Activated naive CD4-positive, alpha-beta T cell treated with anti-CD3 and anti-CD28 coated beads, Interleukin-2, amount 50 U/mL, for 72 hours (primary cell): ENCODE results near the gene KCTD16. TPM values are rescaled to one million over a fixed set of nuclear protein-coding genes. Genes with fewer than 3 reads are reported as not detected.

Experiments
- ATAC-seq, 2 donors: fragments of 150-1000 bp; cut with Tn5 transposase; 2 replicates each; pipeline ENCODE4 v1.10.0; 2021; ENCODE audit warnings: mild to moderate bottlenecking in 2 of 2, moderate library complexity in 2 of 2
- DNase-seq, 2 donors: peaks; one replicate each; pipeline ENCODE4 v3.0.0; 2021 to 2022; ENCODE audit warnings: low spot score in 2 of 2
- H3K27ac Mint-ChIP-seq, 2 donors: one replicate each; pipeline ENCODE4 v1.8.0; 2022; ENCODE audit warnings: mild to moderate bottlenecking in 2 of 2, mixed read lengths in 2 of 2
- H3K36me3 Mint-ChIP-seq, 2 donors: one replicate each; pipeline ENCODE4 v1.8.0; 2022; ENCODE audit warnings: mixed read lengths in 2 of 2
- H3K9me3 Mint-ChIP-seq, 2 donors: one replicate each; pipeline ENCODE4 v1.8.0; 2022; ENCODE audit warnings: mixed read lengths in 2 of 2
- total RNA-seq, 2 donors: library from RNA; stranded (reverse); gene quantifications; one replicate each; pipeline ENCODE4 v1.2.3, GENCODE V29; 2022

The KCTD16 gene
- total RNA-seq, 2 donors from 2014 or later, result 0.23 to 1.4 TPM

DNA sequence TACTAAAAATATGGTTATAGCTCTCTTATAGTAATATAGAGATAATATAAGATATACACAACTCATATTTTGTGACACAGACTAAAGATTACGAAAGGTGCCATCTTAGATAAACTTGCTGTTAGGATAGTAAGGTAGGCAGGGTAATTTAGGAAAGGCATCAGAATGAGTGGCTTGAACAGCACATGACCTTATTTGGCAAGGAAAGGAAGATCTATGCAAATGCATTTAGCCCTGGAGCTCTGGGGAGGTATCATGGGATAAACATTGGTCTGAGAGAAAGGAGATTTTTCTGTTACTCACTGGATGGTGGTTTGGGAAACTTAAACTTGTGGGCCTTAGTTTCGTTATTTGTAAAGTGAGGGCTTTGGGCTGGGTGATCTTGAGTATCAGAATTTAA is 65.8 kb downstream of the KCTD16 start:
- no peaks in the 10 kb centered on the region for H3K36me3 Mint-ChIP-seq
- H3K9me3 Mint-ChIP-seq, result no peaks in the 10 kb centered on the region

DNA sequence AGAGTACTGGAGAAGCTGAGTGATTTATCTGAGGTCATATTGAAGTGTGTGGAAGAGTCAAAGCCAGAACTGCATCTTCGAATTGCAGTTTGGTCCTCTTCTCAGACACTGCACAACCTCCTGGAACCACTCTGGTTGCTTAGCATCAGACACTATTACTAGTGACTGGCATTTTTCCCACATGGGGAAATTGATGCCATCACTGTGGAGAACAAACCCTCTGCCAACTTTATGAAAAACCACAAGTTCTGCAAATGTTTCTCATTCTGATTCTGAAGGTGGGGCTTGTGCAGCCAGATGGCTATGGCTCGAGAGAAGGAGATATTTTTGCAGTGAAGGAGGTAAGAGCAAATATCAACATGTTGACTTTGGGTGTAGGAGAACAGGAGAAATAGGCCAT is 67.2 kb downstream of the KCTD16 start:
- Mint-ChIP-seq H3K9me3 (no peaks in the 10 kb centered on the region), H3K27ac (no peak overlapping the region), H3K36me3 (no peaks in the 10 kb centered on the region)
- ATAC-seq (no peak), DNase-seq (no peak)

More for the DNA sequence above, 65.8 kb downstream of the KCTD16 start:
- DNase-seq, result no peak
- no peak overlapping the region for H3K27ac Mint-ChIP-seq
- ATAC-seq, result no peak

DNA sequence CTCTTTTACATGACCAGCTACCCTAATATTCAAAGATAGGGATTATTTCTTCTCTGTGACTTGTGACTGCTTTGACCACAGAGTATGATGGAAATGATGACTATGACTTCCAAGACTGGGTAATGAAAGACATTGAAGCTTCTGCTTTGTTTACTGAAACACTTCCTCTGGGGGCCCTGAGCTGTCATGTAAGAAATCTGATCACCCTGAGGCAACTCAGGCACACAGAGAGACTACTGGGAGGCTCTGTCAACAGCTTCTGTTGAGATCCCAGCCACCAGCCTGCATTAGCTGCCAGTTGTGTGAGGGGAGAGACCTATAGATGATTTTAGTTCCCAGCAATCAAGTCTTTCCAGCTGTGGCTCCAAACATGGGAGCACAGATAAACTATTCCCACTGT is 76.5 kb downstream of the KCTD16 start:
- Mint-ChIP-seq H3K27ac (no peak overlapping the region), H3K9me3 (no peaks in the 10 kb centered on the region), H3K36me3 (no peaks in the 10 kb centered on the region)
- no peak for DNase-seq
- no peak for ATAC-seq

DNA sequence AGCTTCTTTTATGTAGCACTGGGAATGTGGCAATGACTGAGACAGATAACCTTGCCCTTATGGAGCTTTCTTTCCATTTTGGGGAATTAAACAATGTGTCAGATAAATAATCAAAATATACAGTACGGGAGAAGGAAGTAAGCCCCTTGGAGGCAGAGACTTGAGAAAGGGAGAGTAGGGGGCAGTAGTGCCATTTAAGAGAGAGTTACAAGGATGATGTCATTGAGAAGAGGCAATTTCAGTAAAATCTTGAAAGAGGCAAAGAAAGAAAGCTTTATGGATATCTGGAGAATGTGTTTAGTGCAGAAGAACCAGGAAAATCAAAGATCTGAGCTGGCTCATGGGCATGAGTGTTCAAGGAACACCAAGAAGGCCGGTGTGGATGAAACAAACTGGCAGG is 77.3 kb downstream of the KCTD16 start:
- Mint-ChIP-seq H3K36me3 (no peaks in the 10 kb centered on the region), H3K9me3 (no peaks in the 10 kb centered on the region), H3K27ac (no peak overlapping the region)
- ATAC-seq, result no peak
- DNase-seq, result no peak

GRCh38 chr5:144249755-144250464 is 79.2 kb downstream of the KCTD16 start:
- Mint-ChIP-seq H3K27ac (no peak overlapping the region), H3K9me3 (no peaks in the 10 kb centered on the region)
- ATAC-seq, result no peak

GRCh38 chr5:144254552-144254951 is 83.9 kb downstream of the KCTD16 start:
- no peaks in the 10 kb centered on the region for H3K9me3 Mint-ChIP-seq
- no peak for DNase-seq
- no peak overlapping the region for H3K27ac Mint-ChIP-seq
- no peak for ATAC-seq
- H3K36me3 Mint-ChIP-seq, result no peaks in the 10 kb centered on the region

More at GRCh38 chr5:144249755-144250464, 79.2 kb downstream of the KCTD16 start:
- no peak for DNase-seq
- H3K36me3 Mint-ChIP-seq, result no peaks in the 10 kb centered on the region

- Mint-ChIP-seq H3K9me3 (no peaks in the 10 kb centered on the region), H3K27ac (no peak overlapping the region), H3K36me3 (no peaks in the 10 kb centered on the region)
- no peak for DNase-seq
- no peak for ATAC-seq
Measured at GRCh38 chr5:144260121-144260520, 89.4 kb downstream of the KCTD16 start.

- Mint-ChIP-seq H3K9me3 (peaks cover 5 to 7% of the 10 kb centered on the region in 2 donors), H3K36me3 (peaks cover 0 to 10% of the 10 kb centered on the region in 2 donors), H3K27ac (no peak overlapping the region)
- no peak for ATAC-seq
- DNase-seq, result no peak
Measured at GRCh38 chr5:144265643-144266247, 95.1 kb downstream of the KCTD16 start.

DNA sequence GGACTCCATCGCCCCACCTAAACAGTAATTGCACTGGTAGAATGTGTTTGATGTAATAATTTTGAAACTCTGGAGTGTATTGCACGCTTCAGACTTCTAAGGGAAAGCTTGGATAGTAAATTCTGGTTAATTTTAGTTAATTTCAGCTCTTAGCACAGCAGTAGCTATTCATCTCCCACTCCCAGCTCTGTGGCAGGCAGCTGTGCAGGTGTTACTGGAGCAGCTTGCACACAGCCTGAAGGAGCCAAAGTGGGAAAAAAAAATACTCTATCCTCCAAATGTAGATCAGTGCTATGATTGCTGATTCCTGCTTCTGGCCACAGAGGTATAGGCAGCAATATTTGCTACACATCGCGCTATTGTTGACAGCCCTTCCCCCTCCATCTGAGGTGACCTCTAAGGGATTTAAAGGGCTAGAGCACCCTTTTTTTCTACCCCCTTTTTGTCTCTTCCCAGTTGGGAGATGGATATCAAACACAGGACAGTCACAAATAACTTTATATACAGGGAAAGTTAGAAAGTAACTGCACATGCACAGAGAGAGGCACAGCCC is 97.4 kb downstream of the KCTD16 start:
- peaks cover 5 to 7% of the 10 kb centered on the region in 2 donors for H3K9me3 Mint-ChIP-seq
- DNase-seq (no peak), ATAC-seq (no peak)
- no peak overlapping the region for H3K27ac Mint-ChIP-seq
- H3K36me3 Mint-ChIP-seq, result peaks cover 0 to 10% of the 10 kb centered on the region in 2 donors

DNA sequence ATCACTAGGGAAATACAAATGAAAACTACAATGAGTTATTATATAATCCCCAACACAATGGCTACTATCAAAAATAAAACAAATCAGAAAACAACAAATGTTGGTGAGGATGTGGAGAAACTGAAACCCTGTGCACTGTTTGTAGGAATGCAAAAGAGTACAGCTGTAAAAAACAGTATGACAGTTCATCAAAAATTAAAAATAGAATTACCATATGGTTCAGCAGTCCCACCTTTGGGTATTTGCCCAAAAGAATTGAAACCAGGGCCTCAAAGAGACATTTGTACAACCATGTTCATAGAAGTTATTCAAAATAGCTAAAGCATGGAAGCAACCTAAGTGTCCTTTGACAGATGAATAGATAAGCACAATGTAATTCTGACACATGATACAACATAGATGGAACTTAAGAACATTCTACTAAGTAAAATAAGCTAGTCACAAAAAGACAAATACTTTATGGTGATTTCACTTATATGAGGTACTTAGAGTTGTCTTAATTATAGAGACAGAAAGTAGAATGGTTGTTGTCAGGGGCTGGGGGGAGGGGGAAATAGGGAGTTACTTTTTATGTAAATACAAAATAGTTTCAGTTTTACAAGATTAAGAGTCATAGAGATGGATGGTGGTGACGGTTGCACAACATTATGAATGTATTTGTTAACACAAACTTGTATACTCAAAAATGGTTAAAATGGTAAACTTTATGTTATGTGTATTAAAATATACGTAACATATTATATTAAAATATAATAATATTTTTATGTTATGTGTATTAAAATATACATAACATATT is 102.8 kb downstream of the KCTD16 start:
- ATAC-seq (no peak), DNase-seq (no peak)
- Mint-ChIP-seq H3K9me3 (peaks cover 4 to 5% of the 10 kb centered on the region in 2 donors), H3K36me3 (peaks cover 0 to 8% of the 10 kb centered on the region in 2 donors), H3K27ac (no peak overlapping the region)

- no peaks in the 10 kb centered on the region for H3K9me3 Mint-ChIP-seq
- H3K27ac Mint-ChIP-seq, result no peak overlapping the region
- no peaks in the 10 kb centered on the region for H3K36me3 Mint-ChIP-seq
- ATAC-seq (no peak), DNase-seq (no peak)
Measured at GRCh38 chr5:144275329-144275728, 104.7 kb downstream of the KCTD16 start.

- ATAC-seq, result no peak
- H3K27ac Mint-ChIP-seq, result no peak overlapping the region
- H3K9me3 Mint-ChIP-seq, result no peaks in the 10 kb centered on the region
Measured at GRCh38 chr5:144276034-144276822, 105.6 kb downstream of the KCTD16 start.

DNA sequence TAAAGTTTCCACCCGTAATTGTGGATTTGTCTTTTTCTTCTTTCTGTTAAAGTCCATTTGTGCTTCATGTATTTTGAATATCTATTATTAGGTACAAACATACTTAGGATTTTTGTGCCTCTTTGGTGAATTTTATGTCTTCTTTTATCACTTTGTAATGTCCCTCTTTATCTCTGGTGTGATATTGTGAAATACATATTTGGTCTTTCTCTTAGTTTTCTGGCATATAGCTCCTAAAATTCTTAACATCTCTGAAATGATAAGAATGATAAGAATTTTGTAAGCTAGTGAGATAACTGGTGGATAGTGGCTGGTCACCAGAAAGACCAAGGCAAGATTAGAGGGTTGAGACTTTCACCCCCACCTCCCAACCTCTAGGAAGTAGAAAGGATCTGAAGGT is 111.1 kb downstream of the KCTD16 start:
- ATAC-seq, result no peak
- H3K9me3 Mint-ChIP-seq, result no peaks in the 10 kb centered on the region

More at GRCh38 chr5:144276034-144276822, 105.6 kb downstream of the KCTD16 start:
- no peak for DNase-seq
- H3K36me3 Mint-ChIP-seq, result no peaks in the 10 kb centered on the region

GRCh38 chr5:144284036-144284435 is 113.4 kb downstream of the KCTD16 start:
- H3K36me3 Mint-ChIP-seq, result no peaks in the 10 kb centered on the region
- ATAC-seq, result no peak
- H3K9me3 Mint-ChIP-seq, result no peaks in the 10 kb centered on the region
- no peak for DNase-seq
- H3K27ac Mint-ChIP-seq, result no peak overlapping the region

More for the DNA sequence above, 111.1 kb downstream of the KCTD16 start:
- no peak for DNase-seq
- Mint-ChIP-seq H3K27ac (no peak overlapping the region), H3K36me3 (no peaks in the 10 kb centered on the region)

DNA sequence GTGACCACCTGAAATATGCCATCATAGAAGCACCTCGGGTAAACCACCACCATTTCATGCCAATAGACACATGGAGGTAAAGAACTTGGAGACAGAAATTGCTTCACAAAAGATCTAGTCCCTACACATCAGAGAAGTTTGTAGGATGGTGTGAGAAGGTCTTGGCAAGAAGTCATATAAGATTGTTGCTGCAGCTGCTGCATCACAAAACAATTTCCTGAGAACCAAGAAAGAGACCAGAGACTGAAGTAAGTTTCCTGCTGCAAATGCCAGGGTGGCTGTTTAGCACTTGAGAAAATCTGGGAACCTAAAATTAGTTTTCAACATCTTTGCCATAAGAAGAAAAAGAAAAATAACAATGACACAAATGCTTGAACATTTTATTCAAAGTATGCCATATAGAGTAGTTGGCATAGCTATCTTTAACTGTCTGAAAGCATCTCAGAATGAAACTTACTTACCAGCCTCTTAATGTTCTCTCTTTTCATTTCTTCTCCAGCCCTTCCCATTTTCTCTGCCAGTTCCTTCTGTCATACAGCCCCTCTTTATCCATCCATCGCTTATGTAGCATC is 114.3 kb downstream of the KCTD16 start:
- no peak for DNase-seq
- no peaks in the 10 kb centered on the region for H3K36me3 Mint-ChIP-seq
- no peak for ATAC-seq
- no peak overlapping the region for H3K27ac Mint-ChIP-seq
- no peaks in the 10 kb centered on the region for H3K9me3 Mint-ChIP-seq

GRCh38 chr5:144289277-144289676 is 118.6 kb downstream of the KCTD16 start:
- ATAC-seq, result no peak

More at GRCh38 chr5:144289277-144289676, 118.6 kb downstream of the KCTD16 start:
- no peaks in the 10 kb centered on the region for H3K36me3 Mint-ChIP-seq
- no peak for DNase-seq
- H3K27ac Mint-ChIP-seq, result no peak overlapping the region
- H3K9me3 Mint-ChIP-seq, result no peaks in the 10 kb centered on the region
